Lung (tissue), 12 donors: ENCODE measurements around the gene DGKQ. TPM values are rescaled to one million over a fixed set of nuclear protein-coding genes. Genes with fewer than 3 reads are reported as not detected.

Source experiments
- ATAC-seq: fragments of 200-7000 bp; cut with Tn5 transposase; one replicate; pipeline ENCODE4 v1.9.1; 2020; ENCODE audit warnings: moderate number of reproducible peaks; ENCODE audit not compliant: insufficient read depth, low FRiP score
- DNase-seq, 3 donors: peaks; one replicate each; pipeline ENCODE4 v3.0.0-alpha.2; 2013 to 2017
- H3K27ac ChIP-seq, 2 donors: one replicate each; pipeline ENCODE4 v1.5.1; 2013; ENCODE audit warnings: mild to moderate bottlenecking in 2 of 2, moderate library complexity in 2 of 2, control low read depth in 1 of 2, inconsistent platforms in 1 of 2, low read depth in 1 of 2, low read length in 1 of 2
- H3K27me3 ChIP-seq, 3 donors: one replicate each; pipeline ENCODE4 v1.5.1; 2013; ENCODE audit warnings: low read length in 2 of 3; ENCODE audit not compliant: control insufficient read depth in 3 of 3, insufficient read depth in 3 of 3
- H3K36me3 ChIP-seq, 4 donors: one replicate each; pipeline ENCODE4 v1.5.1; 2013; ENCODE audit warnings: low read length in 4 of 4, mild to moderate bottlenecking in 1 of 4, moderate library complexity in 1 of 4; ENCODE audit not compliant: control insufficient read depth in 4 of 4, insufficient read depth in 4 of 4
- H3K4me1 ChIP-seq, 5 donors: one replicate each; pipeline ENCODE4 v1.5.1; 2013; ENCODE audit warnings: low read length in 5 of 5, mild to moderate bottlenecking in 2 of 5, moderate library complexity in 1 of 5; ENCODE audit not compliant: control insufficient read depth in 5 of 5, insufficient read depth in 5 of 5
- H3K4me3 ChIP-seq: one replicate; pipeline ENCODE4 v1.5.1; 2013; ENCODE audit warnings: mild to moderate bottlenecking, control low read depth, moderate library complexity
- H3K9ac ChIP-seq, 2 donors: one replicate each; pipeline ENCODE4 v1.5.1; 2013; ENCODE audit warnings: low read length in 2 of 2, control low read depth in 1 of 2; ENCODE audit not compliant: insufficient read depth in 1 of 2
- H3K9me3 ChIP-seq, 4 donors: one replicate each; pipeline ENCODE4 v1.5.1; 2013; ENCODE audit warnings: low read length in 3 of 4, mild to moderate bottlenecking in 1 of 4, moderate library complexity in 1 of 4; ENCODE audit not compliant: control insufficient read depth in 4 of 4, insufficient read depth in 3 of 4
- CTCF ChIP-seq: IDR thresholded peaks from 2 replicates; pipeline ENCODE4 v1.5.1; 2012; ENCODE audit warnings: mild to moderate bottlenecking; ENCODE audit errors: control extremely low read depth, extremely low read depth
- WGBS, 2 donors: extraction: QIAGEN DNeasy Blood & Tissue Kit; methylation state at CpG; one replicate each; pipeline ENCODE4 v1.1.7; 2013; 5-methylcytosine and 5-hydroxymethylcytosine counted together
- polyA plus RNA-seq, 2 donors: library from polyadenylated mRNA; stranded (reverse); fragments of 200-250 nt; gene quantifications; one replicate each; pipeline ENCODE4 v1.2.1, GENCODE V29; 2013
- total RNA-seq, 2 donors: library from RNA; depleted of rRNA in 1 of 2; stranded (reverse); fragments of >200 nt in 1 of 2; gene quantifications; one replicate each; pipeline ENCODE4 v1.2.1, GENCODE V29; 2014 to 2021
- donor health status: control.
- donor health status: control.
- donor health status: Bipolar disorder and iron deficiency.
- donor health status: healthy.
- donor health status: DM: yes; HTN: yes; CAD: no.

The DGKQ gene
- total and polyA plus RNA-seq, 4 donors, result 5.9 to 19.1 (median 8.4) TPM

DNA sequence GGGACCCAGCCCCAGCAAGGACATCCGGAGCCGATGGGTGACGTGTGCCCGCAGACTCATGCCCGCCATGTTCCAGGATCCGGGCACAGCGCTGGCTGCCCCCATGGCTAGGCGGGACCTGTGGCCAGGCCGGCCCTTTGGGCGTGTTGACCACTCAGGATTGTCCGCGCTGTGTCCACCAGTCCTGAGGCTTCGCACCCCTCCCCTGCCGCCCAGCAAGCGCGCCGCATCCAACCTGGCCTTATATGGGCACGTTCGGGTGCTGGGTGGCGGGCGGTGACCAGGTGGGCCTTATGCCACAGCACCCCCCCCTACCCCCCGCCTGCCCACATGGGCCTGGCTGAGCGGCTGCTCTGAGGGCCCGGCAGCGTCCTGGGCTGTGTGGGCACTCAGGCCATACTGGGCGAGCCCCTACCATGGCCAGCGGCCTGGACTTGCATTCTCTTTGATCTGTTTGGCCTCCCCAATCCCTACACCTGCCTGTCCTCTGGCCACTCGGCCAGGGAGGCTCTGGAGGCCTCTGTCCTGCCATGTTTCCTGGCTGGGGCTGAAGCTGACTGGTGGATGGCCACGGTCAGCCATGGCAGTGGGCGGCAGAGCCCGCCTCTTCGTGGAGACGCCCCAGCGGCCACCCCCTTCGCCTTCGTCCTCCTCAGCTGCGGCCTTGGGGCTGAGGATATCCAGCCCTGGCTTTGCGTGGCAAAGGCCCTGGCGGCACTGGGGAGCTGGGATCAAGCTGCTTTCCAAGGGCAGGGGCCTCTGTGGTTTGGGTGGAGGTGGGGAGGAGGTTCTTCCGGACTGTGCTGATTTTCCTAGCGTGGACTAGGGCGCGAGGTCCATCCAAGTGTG lies 40.1 kb upstream of the DGKQ start:
- no peak for DNase-seq
- peaks cover 0 to 2% (median 0%) of the 10 kb centered on the region in 4 donors for H3K36me3 ChIP-seq
- peaks cover 0 to 23% (median 7%) of the 10 kb centered on the region in 5 donors for H3K4me1 ChIP-seq
- no peaks in the 10 kb centered on the region for H3K9me3 ChIP-seq
- no peak for ATAC-seq
- H3K9ac ChIP-seq, result no peak overlapping the region
- H3K27me3 ChIP-seq, result peaks cover 0 to 11% (median 4%) of the 10 kb centered on the region in 3 donors
- TF ChIP-seq CTCF, result no peak
- WGBS, 2 donors, result 97 to 98% methylated on average over 31 to 43 of the region's 43 CpGs
- no peak overlapping the region for H3K4me3 ChIP-seq
- no peak overlapping the region for H3K27ac ChIP-seq

GRCh38 chr4:1012034-1012739 lies 38.8 kb upstream of the DGKQ start:
- peaks cover 0 to 23% (median 13%) of the 10 kb centered on the region in 3 donors for H3K27me3 ChIP-seq
- H3K36me3 ChIP-seq, result peaks cover 0 to 2% (median 0%) of the 10 kb centered on the region in 4 donors
- H3K27ac ChIP-seq, result no peak overlapping the region
- peak overlapping the region; percentile 24 for H3K4me3 ChIP-seq
- 2% methylated on average over 56 to 69 of the region's 69 CpGs for WGBS, 2 donors
- H3K4me1 ChIP-seq, result peaks cover 0 to 23% (median 4%) of the 10 kb centered on the region in 5 donors
- ATAC-seq, result no peak
- no peaks in the 10 kb centered on the region for H3K9me3 ChIP-seq
- TF ChIP-seq CTCF, result no peak
- DNase-seq, result peak; percentile 48 to 60 (median 53)
- H3K9ac ChIP-seq, result no peak overlapping the region

GRCh38 chr4:1011666-1012033 lies 38.3 kb upstream of the DGKQ start:
- Histone ChIP-seq H3K27ac (no peak overlapping the region), H3K9me3 (no peaks in the 10 kb centered on the region), H3K27me3 (peaks cover 0 to 29% (median 16%) of the 10 kb centered on the region in 3 donors), H3K9ac (no peak overlapping the region), H3K4me3 (no peak overlapping the region), H3K36me3 (peaks cover 0 to 2% (median 0%) of the 10 kb centered on the region in 4 donors), H3K4me1 (peaks cover 0 to 23% (median 4%) of the 10 kb centered on the region in 5 donors)
- no peak for ATAC-seq
- DNase-seq, result no peak
- TF ChIP-seq CTCF, result no peak
- 0 to 1% methylated on average over 8 to 69 of the region's 69 CpGs for WGBS, 2 donors
